ENCODE results near the gene DLGAP3.

The DLGAP3 gene

DNA sequence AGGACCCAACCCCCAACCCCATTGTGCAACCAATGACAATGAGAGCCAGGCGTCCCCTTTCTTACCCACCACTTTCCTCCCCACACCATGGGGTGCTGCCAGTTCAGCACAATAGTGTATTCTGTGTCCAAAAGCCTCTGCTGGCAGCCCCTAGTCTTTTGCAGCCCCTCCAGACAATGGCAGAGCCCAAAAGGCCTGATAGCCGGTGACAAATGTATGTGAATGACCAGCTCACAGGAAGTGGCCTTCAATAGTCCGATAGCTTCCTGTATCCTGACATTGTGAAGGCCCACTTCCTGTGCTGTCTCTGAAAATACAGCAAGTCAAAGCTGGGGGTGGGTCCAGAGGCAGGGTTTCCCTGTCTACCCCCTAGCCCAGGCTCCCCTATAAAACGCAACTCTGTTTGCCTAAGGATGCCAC, 86.5 kb downstream of the DLGAP3 start:
- Histone ChIP-seq H3K4me1 (ENCODE audit: low read depth, poor library complexity, severe bottlenecking) (no peaks in the 10 kb centered on the region), H3K27me3 (ENCODE audit: insufficient read depth, low read depth) (no peaks in the 10 kb centered on the region), H3K27ac (no peak overlapping the region), H3K79me2 (ENCODE audit: insufficient read depth, low read depth) (no peaks in the 10 kb centered on the region), H3K4me3 (IDR thresholded peaks at IDR 0.05; ENCODE audit: insufficient read depth, low read depth, low read length) (no peak overlapping the region), H3K9ac (no peak overlapping the region), H3K36me3 (ENCODE audit: insufficient read depth) (no peaks in the 10 kb centered on the region), H2AFZ (ENCODE audit: low read depth) (no peak overlapping the region), H3K4me2 (no peak overlapping the region), H4K20me1 (ENCODE audit: insufficient read depth) (no peaks in the 10 kb centered on the region)
- TF ChIP-seq, protein P1, sequence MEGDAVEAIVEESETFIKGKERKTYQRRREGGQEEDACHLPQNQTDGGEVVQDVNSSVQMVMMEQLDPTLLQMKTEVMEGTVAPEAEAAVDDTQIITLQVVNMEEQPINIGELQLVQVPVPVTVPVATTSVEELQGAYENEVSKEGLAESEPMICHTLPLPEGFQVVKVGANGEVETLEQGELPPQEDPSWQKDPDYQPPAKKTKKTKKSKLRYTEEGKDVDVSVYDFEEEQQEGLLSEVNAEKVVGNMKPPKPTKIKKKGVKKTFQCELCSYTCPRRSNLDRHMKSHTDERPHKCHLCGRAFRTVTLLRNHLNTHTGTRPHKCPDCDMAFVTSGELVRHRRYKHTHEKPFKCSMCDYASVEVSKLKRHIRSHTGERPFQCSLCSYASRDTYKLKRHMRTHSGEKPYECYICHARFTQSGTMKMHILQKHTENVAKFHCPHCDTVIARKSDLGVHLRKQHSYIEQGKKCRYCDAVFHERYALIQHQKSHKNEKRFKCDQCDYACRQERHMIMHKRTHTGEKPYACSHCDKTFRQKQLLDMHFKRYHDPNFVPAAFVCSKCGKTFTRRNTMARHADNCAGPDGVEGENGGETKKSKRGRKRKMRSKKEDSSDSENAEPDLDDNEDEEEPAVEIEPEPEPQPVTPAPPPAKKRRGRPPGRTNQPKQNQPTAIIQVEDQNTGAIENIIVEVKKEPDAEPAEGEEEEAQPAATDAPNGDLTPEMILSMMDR (conservative IDR thresholded peaks at IDR 0.05; ENCODE audit: low read depth, low read length): no peak

DNA sequence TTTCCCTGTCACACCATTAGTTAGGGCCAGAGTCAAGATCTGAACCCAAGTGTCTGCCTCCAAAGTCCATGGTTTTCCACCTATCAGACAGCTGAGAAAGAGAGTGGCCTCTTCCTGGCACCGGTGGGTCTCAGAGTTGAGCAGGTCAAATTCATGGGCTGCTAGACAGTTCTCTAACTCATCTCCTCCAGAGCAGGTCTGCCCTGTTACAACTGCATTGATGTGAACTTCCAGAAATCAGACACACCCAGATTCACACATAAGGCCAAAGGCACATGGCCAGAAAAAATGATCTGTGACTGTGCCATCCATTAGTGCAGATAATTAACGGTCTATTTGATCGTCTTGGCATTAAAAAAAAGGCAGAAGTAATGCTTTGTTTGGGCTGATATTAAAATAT, 87.4 kb downstream of the DLGAP3 start:
- no peak overlapping the region for H3K4me2 ChIP-seq
- H3K79me2 ChIP-seq (ENCODE audit: insufficient read depth, low read depth): no peaks in the 10 kb centered on the region
- no peaks in the 10 kb centered on the region for H3K4me1 ChIP-seq (ENCODE audit: low read depth, poor library complexity, severe bottlenecking)
- no peaks in the 10 kb centered on the region for H3K27me3 ChIP-seq (ENCODE audit: insufficient read depth, low read depth)
- H3K36me3 ChIP-seq (ENCODE audit: insufficient read depth): no peaks in the 10 kb centered on the region
- no peak overlapping the region for H3K4me3 ChIP-seq (IDR thresholded peaks at IDR 0.05; ENCODE audit: insufficient read depth, low read depth, low read length)
- H2AFZ ChIP-seq (ENCODE audit: low read depth): no peak overlapping the region
- H3K27ac ChIP-seq: no peak overlapping the region
- H3K9ac ChIP-seq: no peak overlapping the region
- no peaks in the 10 kb centered on the region for H4K20me1 ChIP-seq (ENCODE audit: insufficient read depth)
- TF ChIP-seq, protein P1 (conservative IDR thresholded peaks at IDR 0.05; ENCODE audit: low read depth, low read length): no peak

DNA sequence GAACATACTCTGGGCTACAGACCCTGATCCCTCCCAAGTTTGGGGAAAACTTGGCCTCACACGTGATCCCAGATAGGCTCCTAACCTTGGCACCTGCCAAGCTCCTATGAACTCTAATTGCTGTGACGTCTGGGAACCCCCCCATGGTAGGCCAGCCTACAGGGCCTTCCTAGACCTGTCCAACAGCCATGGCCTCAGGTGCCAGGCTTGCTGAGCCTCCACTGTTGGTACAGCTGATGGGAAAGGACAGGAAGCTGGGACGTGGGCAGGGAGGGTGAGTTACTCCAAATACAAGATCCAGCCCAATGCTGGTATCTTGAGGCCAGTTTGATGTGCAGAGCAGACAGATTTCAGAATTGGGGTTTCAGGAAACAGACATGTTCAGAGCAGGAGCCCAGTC, 89.0 kb downstream of the DLGAP3 start:
- Histone ChIP-seq H3K27ac (no peak overlapping the region), H3K4me1 (ENCODE audit: low read depth, poor library complexity, severe bottlenecking) (no peaks in the 10 kb centered on the region), H3K27me3 (ENCODE audit: insufficient read depth, low read depth) (no peaks in the 10 kb centered on the region), H4K20me1 (ENCODE audit: insufficient read depth) (no peaks in the 10 kb centered on the region), H3K79me2 (ENCODE audit: insufficient read depth, low read depth) (no peaks in the 10 kb centered on the region), H3K36me3 (ENCODE audit: insufficient read depth) (no peaks in the 10 kb centered on the region), H3K4me3 (IDR thresholded peaks at IDR 0.05; ENCODE audit: insufficient read depth, low read depth, low read length) (no peak overlapping the region), H3K4me2 (no peak overlapping the region), H2AFZ (ENCODE audit: low read depth) (no peak overlapping the region), H3K9ac (no peak overlapping the region)
- TF ChIP-seq, protein P1 (conservative IDR thresholded peaks at IDR 0.05; ENCODE audit: low read depth, low read length): no peak

DNA sequence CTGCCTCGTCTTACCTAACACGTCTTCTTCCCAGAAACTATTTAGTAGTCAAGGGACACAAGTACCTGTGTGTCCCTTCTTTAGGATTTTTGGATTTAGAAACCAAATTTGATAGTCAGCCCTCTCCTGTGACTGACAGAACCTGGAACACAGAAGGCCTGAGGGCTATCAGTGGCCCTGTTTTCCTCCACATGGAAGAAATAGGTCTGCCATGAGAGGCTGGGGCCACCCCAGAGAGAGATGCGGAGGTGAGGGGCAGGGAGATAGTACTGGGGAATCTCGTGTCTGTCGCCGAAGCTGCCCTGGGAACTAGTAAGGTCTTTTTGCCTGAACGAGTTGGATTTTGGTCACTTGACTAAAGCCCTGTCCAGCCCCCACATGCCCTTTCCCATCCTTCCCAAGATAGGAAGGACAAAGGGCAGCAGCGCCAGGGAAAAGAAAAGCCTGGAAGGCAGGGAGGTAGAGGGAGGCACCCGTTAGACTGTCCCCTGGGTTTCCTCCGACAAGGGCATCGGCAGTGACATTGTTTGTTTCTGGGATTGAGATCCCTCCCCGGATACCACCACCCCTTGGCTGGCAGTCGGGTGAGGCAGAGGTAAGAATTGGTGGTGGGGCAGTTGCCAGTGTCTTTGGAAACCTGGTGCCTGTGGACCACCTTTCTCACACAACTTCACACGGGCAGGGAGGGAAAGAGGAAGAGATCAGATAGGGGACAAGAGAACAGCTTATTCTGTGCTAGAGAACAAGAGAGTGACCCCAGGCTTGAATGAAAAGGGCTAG, 89.7 kb downstream of the DLGAP3 start:
- Histone ChIP-seq H2AFZ (ENCODE audit: low read depth) (no peak overlapping the region), H3K4me2 (no peak overlapping the region), H3K27me3 (ENCODE audit: insufficient read depth, low read depth) (no peaks in the 10 kb centered on the region), H3K79me2 (ENCODE audit: insufficient read depth, low read depth) (no peaks in the 10 kb centered on the region), H3K4me3 (IDR thresholded peaks at IDR 0.05; ENCODE audit: insufficient read depth, low read depth, low read length) (no peak overlapping the region), H3K27ac (no peak overlapping the region), H3K36me3 (ENCODE audit: insufficient read depth) (no peaks in the 10 kb centered on the region), H4K20me1 (ENCODE audit: insufficient read depth) (no peaks in the 10 kb centered on the region), H3K4me1 (ENCODE audit: low read depth, poor library complexity, severe bottlenecking) (no peaks in the 10 kb centered on the region), H3K9ac (no peak overlapping the region)
- TF ChIP-seq, protein P1 (conservative IDR thresholded peaks at IDR 0.05; ENCODE audit: low read depth, low read length): no peak
